ENCODE data around the gene MERTK. TPM values are rescaled to one million over a fixed set of nuclear protein-coding genes. Genes with fewer than 3 reads are reported as not detected.
A peak's percentile ranks its signal among the peaks of the same experiment; 100 is the strongest.

Gene MERTK
- total RNA-seq, 1 donor from 2014 or later = 5.1 TPM

DNA sequence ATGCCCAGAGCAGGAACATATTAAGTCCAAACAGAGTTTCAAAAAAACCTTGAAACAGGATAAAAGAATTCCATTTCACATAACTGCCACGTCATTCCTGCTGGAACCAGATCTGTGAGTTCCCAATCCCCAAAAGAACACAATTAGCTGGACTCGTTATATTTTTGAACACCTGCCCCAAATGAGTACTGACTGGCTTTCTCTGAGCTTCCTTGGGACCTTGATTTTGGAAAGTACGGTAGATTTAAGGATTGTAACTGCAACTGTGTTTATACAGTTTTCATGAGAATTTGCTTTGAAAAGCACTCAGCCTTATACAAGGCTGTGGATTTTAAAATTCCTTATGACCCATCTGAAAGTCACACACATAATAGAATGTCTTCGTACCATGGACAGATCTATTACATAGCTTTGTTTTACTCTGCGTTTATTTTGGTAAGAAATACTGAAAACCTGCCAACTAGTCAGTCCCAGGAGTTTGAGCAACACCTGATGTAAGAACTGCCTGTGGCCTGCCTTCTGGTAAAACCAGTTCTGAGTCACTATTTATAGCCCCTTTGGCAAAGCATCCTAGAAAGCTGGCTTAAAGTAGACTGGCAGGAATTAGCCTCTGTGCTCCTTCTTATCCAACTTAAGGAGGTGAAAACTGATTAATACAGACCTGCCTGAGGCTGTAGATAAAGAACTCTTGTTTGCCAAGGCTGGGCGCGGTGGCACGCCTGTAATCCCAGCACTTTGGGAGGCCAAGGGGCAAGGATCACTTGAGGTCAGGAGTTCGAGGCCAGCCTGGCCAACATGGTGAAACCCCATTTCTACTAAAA is 48.1 kb downstream of the MERTK start:
- H3K4me1 Mint-ChIP-seq (ENCODE audit: low read depth, unreplicated experiment) = no peaks in the 10 kb centered on the region
- Histone ChIP-seq H3K79me2 (ENCODE audit: insufficient read depth, low read length) (no peaks in the 10 kb centered on the region), H3K27me3 (ENCODE audit: insufficient read depth, low read length) (peaks cover 16% of the 10 kb centered on the region), H3K4me3 (ENCODE audit: insufficient read depth, low read depth, low read length) (no peak overlapping the region), H3K27ac (ENCODE audit: low read depth, low read length) (peak overlapping the region; percentile 22), H3K4me1 (ENCODE audit: insufficient read depth, low read length) (no peaks in the 10 kb centered on the region), H3K9ac (ENCODE audit: low read length) (no peak overlapping the region), H3K4me2 (ENCODE audit: low read length) (peak overlapping the region; percentile 39), H4K20me1 (ENCODE audit: insufficient read depth, low read length) (no peaks in the 10 kb centered on the region), H3K36me3 (ENCODE audit: insufficient read depth, low read length) (no peaks in the 10 kb centered on the region), H2AFZ (ENCODE audit: low read depth, low read length) (no peak overlapping the region), H3K9me3 (ENCODE audit: insufficient read depth, low read depth, low read length) (no peaks in the 10 kb centered on the region)
- FAIRE-seq = no peak
- peaks cover 2% of the 10 kb centered on the region for H3K9me3 Mint-ChIP-seq (ENCODE audit: unreplicated experiment)
- H3K4me3 Mint-ChIP-seq (ENCODE audit: unreplicated experiment) = no peak overlapping the region
- peaks cover 23% of the 10 kb centered on the region for H3K36me3 Mint-ChIP-seq (ENCODE audit: low read depth, unreplicated experiment)
- TF ChIP-seq EZH2 (IDR thresholded peaks at IDR 0.05; ENCODE audit: insufficient read depth, low read length) = no peak
- TF ChIP-seq, protein P1, sequence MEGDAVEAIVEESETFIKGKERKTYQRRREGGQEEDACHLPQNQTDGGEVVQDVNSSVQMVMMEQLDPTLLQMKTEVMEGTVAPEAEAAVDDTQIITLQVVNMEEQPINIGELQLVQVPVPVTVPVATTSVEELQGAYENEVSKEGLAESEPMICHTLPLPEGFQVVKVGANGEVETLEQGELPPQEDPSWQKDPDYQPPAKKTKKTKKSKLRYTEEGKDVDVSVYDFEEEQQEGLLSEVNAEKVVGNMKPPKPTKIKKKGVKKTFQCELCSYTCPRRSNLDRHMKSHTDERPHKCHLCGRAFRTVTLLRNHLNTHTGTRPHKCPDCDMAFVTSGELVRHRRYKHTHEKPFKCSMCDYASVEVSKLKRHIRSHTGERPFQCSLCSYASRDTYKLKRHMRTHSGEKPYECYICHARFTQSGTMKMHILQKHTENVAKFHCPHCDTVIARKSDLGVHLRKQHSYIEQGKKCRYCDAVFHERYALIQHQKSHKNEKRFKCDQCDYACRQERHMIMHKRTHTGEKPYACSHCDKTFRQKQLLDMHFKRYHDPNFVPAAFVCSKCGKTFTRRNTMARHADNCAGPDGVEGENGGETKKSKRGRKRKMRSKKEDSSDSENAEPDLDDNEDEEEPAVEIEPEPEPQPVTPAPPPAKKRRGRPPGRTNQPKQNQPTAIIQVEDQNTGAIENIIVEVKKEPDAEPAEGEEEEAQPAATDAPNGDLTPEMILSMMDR (IDR thresholded peaks at IDR 0.05; ENCODE audit: insufficient read depth, low read depth, low read length) = no peak
- DNase-seq (ENCODE audit: low read depth) = peak; percentile 93
- H3K27me3 Mint-ChIP-seq (ENCODE audit: low read depth, unreplicated experiment) = no peaks in the 10 kb centered on the region
- no peak overlapping the region for H3K27ac Mint-ChIP-seq (ENCODE audit: unreplicated experiment)

DNA sequence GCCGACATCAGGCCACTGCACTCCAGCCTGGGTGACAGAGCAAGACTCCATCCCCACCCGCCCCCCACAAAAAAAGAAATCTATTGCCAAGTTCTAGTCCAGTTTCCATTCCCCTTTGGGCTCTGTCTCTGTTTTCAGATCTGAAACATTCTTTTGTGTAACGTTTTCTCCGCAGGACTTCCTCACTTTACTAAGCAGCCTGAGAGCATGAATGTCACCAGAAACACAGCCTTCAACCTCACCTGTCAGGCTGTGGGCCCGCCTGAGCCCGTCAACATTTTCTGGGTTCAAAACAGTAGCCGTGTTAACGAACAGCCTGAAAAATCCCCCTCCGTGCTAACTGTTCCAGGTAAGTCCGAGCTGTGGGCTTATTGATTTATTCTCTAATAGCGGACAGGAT is 48.8 kb downstream of the MERTK start:
- Mint-ChIP-seq H3K9me3 (ENCODE audit: unreplicated experiment) (peaks cover 2% of the 10 kb centered on the region), H3K27me3 (ENCODE audit: low read depth, unreplicated experiment) (no peaks in the 10 kb centered on the region), H3K4me3 (ENCODE audit: unreplicated experiment) (no peak overlapping the region), H3K36me3 (ENCODE audit: low read depth, unreplicated experiment) (peaks cover 20% of the 10 kb centered on the region), H3K27ac (ENCODE audit: unreplicated experiment) (no peak overlapping the region), H3K4me1 (ENCODE audit: low read depth, unreplicated experiment) (no peaks in the 10 kb centered on the region)
- Histone ChIP-seq H3K4me1 (ENCODE audit: insufficient read depth, low read length) (no peaks in the 10 kb centered on the region), H3K9ac (ENCODE audit: low read length) (no peak overlapping the region), H4K20me1 (ENCODE audit: insufficient read depth, low read length) (no peaks in the 10 kb centered on the region), H3K27ac (ENCODE audit: low read depth, low read length) (no peak overlapping the region), H3K4me2 (ENCODE audit: low read length) (no peak overlapping the region), H3K4me3 (ENCODE audit: insufficient read depth, low read depth, low read length) (no peak overlapping the region), H3K27me3 (ENCODE audit: insufficient read depth, low read length) (peaks cover 14% of the 10 kb centered on the region), H3K79me2 (ENCODE audit: insufficient read depth, low read length) (no peaks in the 10 kb centered on the region), H3K36me3 (ENCODE audit: insufficient read depth, low read length) (no peaks in the 10 kb centered on the region), H2AFZ (ENCODE audit: low read depth, low read length) (no peak overlapping the region), H3K9me3 (ENCODE audit: insufficient read depth, low read depth, low read length) (no peaks in the 10 kb centered on the region)
- TF ChIP-seq EZH2 (IDR thresholded peaks at IDR 0.05; ENCODE audit: insufficient read depth, low read length) = no peak
- FAIRE-seq (no peak), DNase-seq (ENCODE audit: low read depth) (no peak)

DNA sequence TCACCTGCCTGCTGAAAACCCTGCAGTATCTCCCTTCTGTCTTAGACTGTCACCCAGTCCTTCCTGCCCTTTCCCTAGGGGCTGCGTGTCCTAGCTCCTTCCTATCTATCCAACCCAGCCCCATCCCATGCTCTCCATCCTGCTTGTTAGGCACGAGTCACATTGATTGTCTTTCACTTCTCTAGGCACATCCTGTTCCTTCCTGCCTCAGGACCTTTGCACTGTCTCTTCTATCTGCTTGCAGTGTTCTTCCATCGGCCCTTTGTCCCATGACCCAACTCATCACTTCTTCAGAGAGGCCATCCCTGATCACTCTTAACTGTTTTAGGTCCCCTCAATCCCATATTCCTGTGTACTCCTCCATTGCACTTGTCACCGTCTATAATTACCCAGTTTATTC is 50.4 kb downstream of the MERTK start:
- no peak overlapping the region for H3K4me3 ChIP-seq (ENCODE audit: insufficient read depth, low read depth, low read length)
- DNase-seq (ENCODE audit: low read depth) (no peak), FAIRE-seq (no peak)
- no peak overlapping the region for H3K9ac ChIP-seq (ENCODE audit: low read length)
- H3K27ac Mint-ChIP-seq (ENCODE audit: unreplicated experiment) = no peak overlapping the region
- no peak overlapping the region for H3K4me3 Mint-ChIP-seq (ENCODE audit: unreplicated experiment)
- no peaks in the 10 kb centered on the region for H3K9me3 ChIP-seq (ENCODE audit: insufficient read depth, low read depth, low read length)
- no peaks in the 10 kb centered on the region for H3K27me3 Mint-ChIP-seq (ENCODE audit: low read depth, unreplicated experiment)
- no peaks in the 10 kb centered on the region for H3K36me3 ChIP-seq (ENCODE audit: insufficient read depth, low read length)
- no peak overlapping the region for H2AFZ ChIP-seq (ENCODE audit: low read depth, low read length)
- H3K27me3 ChIP-seq (ENCODE audit: insufficient read depth, low read length) = peaks cover 3% of the 10 kb centered on the region
- H3K27ac ChIP-seq (ENCODE audit: low read depth, low read length) = no peak overlapping the region
- peaks cover 2% of the 10 kb centered on the region for H3K9me3 Mint-ChIP-seq (ENCODE audit: unreplicated experiment)
- no peak overlapping the region for H3K4me2 ChIP-seq (ENCODE audit: low read length)
- H3K79me2 ChIP-seq (ENCODE audit: insufficient read depth, low read length) = no peaks in the 10 kb centered on the region
- no peaks in the 10 kb centered on the region for H3K4me1 Mint-ChIP-seq (ENCODE audit: low read depth, unreplicated experiment)
- peaks cover 18% of the 10 kb centered on the region for H3K36me3 Mint-ChIP-seq (ENCODE audit: low read depth, unreplicated experiment)
- no peak for TF ChIP-seq EZH2 (IDR thresholded peaks at IDR 0.05; ENCODE audit: insufficient read depth, low read length)
- TF ChIP-seq, protein P1 (IDR thresholded peaks at IDR 0.05; ENCODE audit: insufficient read depth, low read depth, low read length) = no peak
- H3K4me1 ChIP-seq (ENCODE audit: insufficient read depth, low read length) = no peaks in the 10 kb centered on the region
- H4K20me1 ChIP-seq (ENCODE audit: insufficient read depth, low read length) = no peaks in the 10 kb centered on the region

Measured in astrocyte (in vitro differentiated cells and primary cell).